Measurements from ENCODE around the gene SNX21. TPM values are rescaled to one million over a fixed set of nuclear protein-coding genes. Genes with fewer than 3 reads are reported as not detected.

SNX21 gene
- total RNA-seq, 1 experiment from 2014 or later, result 19.7 TPM

DNA sequence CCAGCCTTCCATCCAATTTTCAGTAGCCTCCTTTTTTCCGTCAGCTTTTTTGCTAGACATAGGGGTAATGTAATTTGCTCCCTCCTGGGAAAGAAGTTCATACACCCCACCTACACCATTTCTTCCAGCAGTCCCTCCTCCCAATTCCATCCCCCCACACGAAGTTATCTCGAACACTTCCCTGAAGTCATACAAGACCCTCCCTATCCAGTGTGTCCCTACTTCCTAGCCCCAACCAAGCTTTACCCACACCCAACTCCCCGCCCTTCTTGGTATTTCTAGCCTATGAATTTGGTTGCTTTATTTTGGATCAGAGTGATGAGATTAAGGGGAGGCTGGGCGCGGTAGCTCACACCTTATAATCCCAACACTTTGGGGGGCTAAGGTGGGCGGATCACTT lies 20.1 kb upstream of the SNX21 start:
- Histone ChIP-seq H3K36me3 (peaks cover 76% of the 10 kb centered on the region), H3K4me1 (replicated peaks) (peaks cover 46% of the 10 kb centered on the region), H3K27me3 (replicated peaks) (no peaks in the 10 kb centered on the region), H3K9me3 (replicated peaks) (no peaks in the 10 kb centered on the region), H3K27ac (no peak overlapping the region), H3K4me3 (peak overlapping the region; percentile 81)
- DNase-seq (ENCODE audit: low read depth in 1 of 2, low spot score in 2 of 2), result no peak

DNA sequence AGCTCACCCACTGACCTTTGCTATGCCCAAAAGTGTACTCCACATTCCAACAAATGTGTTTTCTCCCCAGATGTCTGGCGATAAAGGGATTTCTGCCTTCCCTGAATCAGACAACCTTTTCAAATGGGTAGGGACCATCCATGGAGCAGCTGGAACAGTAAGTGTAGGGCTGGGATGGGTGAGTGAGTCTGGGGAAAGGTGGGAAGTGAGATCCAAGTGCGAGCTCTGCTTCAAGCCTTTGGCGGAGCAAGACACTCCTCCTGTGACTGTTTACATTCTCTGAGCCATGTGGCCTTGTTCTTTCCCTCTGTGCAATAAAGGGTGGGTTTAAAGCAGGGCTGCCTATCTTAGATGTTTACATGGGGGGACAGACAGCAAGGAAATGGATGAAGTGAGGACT lies 19.3 kb upstream of the SNX21 start:
- Histone ChIP-seq H3K4me1 (replicated peaks) (peaks cover 46% of the 10 kb centered on the region), H3K27ac (no peak overlapping the region), H3K27me3 (replicated peaks) (no peaks in the 10 kb centered on the region), H3K36me3 (peaks cover 68% of the 10 kb centered on the region), H3K4me3 (no peak overlapping the region), H3K9me3 (replicated peaks) (no peaks in the 10 kb centered on the region)
- DNase-seq (ENCODE audit: low read depth in 1 of 2, low spot score in 2 of 2), result no peak

DNA sequence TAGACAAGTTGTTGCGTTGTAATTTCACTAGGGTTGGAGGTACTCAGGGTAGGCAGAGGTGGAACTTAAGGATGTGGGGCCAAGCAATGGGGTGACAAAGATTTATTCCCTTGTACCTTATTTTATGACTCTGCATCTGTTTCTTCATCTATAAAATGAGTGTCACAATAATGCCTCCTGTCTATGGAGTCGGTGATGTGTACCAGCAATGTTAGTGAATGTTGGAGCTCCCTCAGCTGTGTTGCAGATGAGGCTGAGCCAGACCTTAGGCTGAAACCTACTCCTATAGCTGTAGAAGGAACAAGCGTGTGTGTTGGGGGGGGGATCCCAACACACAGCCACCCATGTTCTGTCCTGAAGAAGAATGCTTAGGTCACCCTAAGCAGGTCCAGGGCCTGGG lies 16.6 kb upstream of the SNX21 start:
- peaks cover 46% of the 10 kb centered on the region for H3K4me1 ChIP-seq (replicated peaks)
- H3K27me3 ChIP-seq (replicated peaks), result no peaks in the 10 kb centered on the region
- peaks cover 48% of the 10 kb centered on the region for H3K36me3 ChIP-seq
- H3K9me3 ChIP-seq (replicated peaks), result no peaks in the 10 kb centered on the region
- no peak overlapping the region for H3K4me3 ChIP-seq
- DNase-seq (ENCODE audit: low read depth in 1 of 2, low spot score in 2 of 2), result peak in 1 of 2 experiments; percentile 32
- H3K27ac ChIP-seq, result no peak overlapping the region

DNA sequence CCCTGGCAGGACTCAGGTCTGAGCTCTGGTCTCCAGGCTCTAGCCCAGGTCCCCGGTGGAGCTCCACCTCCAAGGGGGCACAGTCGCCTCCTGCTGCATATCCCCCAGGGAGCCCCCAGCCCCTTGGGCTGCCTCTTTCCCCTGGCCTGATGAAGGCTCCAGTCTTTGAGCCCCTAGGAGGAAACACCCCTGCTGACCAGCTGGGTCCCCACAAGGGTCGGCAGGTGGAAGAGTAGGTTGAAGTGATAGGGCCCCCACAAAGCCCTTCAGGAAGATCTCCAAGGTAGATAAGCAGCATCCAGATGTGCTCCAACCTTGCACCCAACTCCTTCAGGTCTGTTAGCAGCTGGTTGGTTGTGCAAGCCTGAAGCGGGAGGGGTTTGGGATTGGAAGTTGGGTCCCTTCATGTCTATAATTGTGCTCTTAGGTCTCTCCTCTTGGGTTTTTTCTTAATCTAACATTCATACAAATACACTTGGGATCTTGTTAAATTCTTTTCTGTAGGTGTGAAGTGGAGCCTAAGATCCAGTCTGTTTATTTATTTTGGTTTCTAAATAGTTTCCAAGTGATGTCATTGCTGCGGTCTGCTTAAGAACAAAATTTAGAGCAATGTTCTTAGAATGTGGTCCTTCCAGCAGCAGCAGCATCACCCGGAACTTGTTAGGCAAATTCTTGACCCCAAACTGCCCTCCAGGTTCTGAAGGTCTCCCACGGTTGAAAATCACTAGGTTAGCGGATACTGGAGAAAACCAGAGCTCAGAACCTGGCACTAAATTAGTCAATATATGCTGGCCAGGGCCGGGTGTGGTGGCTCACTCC lies 16.0 kb upstream of the SNX21 start:
- peak; percentile 54 to 80 for DNase-seq (ENCODE audit: low read depth in 1 of 2, low spot score in 2 of 2)
- H3K27ac ChIP-seq, result no peak overlapping the region

DNA sequence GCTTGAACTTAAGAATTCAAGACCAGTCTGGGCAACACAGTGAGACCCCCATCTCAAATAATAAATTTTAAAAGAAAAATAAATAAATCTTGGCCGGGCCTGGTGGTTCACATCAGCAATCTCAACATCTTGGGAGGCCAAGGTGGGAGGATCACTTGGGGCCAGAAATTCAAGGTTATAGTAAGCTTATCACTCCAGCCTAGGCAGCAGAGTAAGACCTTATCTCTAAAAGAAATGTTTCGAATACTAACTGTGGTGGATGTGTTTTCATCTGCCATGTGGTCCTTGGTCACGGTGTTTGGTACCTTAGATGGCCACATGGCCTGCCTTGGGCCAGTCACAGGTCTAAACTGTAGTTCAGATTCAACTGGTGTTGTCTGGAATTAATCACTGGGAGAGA lies 15.4 kb upstream of the SNX21 start:
- no peak overlapping the region for H3K27ac ChIP-seq
- peaks cover 45% of the 10 kb centered on the region for H3K4me1 ChIP-seq (replicated peaks)

More for the DNA sequence above, 16.0 kb upstream of the SNX21 start:
- Histone ChIP-seq H3K27me3 (replicated peaks) (no peaks in the 10 kb centered on the region), H3K4me1 (replicated peaks) (peaks cover 48% of the 10 kb centered on the region), H3K4me3 (no peak overlapping the region), H3K9me3 (replicated peaks) (no peaks in the 10 kb centered on the region), H3K36me3 (peaks cover 47% of the 10 kb centered on the region)

DNA sequence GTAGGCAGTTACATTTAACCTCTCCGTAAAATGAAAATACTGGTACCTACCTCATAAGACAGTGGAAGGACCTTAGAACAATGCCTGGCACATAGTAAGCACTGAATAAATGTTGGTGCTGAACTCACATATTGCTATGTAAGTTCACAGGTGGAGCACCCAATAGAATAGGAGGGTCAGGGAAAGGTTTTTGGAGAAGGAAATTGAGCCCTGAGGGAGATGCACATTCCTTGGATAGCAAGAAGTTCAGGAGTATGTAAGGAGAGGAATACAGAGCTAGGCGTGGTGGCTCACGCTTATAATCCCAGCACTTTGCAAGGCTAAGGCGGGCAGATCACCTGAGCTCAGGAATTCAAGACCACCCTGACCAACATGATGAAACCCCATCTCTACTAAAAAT lies 14.1 kb upstream of the SNX21 start:
- peaks cover 31% of the 10 kb centered on the region for H3K36me3 ChIP-seq
- H3K9me3 ChIP-seq (replicated peaks), result no peaks in the 10 kb centered on the region
- no peak overlapping the region for H3K4me3 ChIP-seq
- peaks cover 37% of the 10 kb centered on the region for H3K4me1 ChIP-seq (replicated peaks)
- no peak for DNase-seq (ENCODE audit: low read depth in 1 of 2, low spot score in 2 of 2)
- H3K27me3 ChIP-seq (replicated peaks), result peaks cover 13% of the 10 kb centered on the region
- H3K27ac ChIP-seq, result no peak overlapping the region

More for the DNA sequence above, 15.4 kb upstream of the SNX21 start:
- Histone ChIP-seq H3K9me3 (replicated peaks) (no peaks in the 10 kb centered on the region), H3K27me3 (replicated peaks) (0 out of 2 replicates have a peak, but pooled peaks cover 3% of the 10 kb centered on the region), H3K36me3 (peaks cover 40% of the 10 kb centered on the region), H3K4me3 (no peak overlapping the region)
- no peak for DNase-seq (ENCODE audit: low read depth in 1 of 2, low spot score in 2 of 2)

DNA sequence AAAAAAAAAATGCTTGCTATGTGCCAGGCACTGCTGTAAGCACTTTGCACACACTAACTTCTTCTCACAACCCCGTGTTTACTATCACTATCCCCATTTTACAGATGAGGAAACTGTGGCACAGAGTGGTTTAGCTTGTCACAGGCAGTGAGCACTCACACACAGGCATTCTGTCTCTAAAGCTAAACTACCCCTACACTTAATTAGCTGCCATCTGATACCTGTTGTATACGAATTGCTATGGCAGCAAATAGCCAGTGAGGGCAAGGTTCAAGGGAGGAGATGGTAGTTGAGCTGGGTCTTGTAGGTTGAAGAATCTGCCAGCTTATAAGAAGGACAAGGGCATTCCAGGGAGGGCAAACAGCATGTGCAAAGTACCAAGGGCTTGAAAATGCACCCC lies 11.7 kb upstream of the SNX21 start:
- Histone ChIP-seq H3K27me3 (replicated peaks) (peaks cover 13% of the 10 kb centered on the region), H3K36me3 (peaks cover 7% of the 10 kb centered on the region), H3K4me3 (no peak overlapping the region), H3K4me1 (replicated peaks) (peaks cover 15% of the 10 kb centered on the region), H3K27ac (no peak overlapping the region), H3K9me3 (replicated peaks) (no peaks in the 10 kb centered on the region)
- DNase-seq (ENCODE audit: low read depth in 1 of 2, low spot score in 2 of 2), result no peak

DNA sequence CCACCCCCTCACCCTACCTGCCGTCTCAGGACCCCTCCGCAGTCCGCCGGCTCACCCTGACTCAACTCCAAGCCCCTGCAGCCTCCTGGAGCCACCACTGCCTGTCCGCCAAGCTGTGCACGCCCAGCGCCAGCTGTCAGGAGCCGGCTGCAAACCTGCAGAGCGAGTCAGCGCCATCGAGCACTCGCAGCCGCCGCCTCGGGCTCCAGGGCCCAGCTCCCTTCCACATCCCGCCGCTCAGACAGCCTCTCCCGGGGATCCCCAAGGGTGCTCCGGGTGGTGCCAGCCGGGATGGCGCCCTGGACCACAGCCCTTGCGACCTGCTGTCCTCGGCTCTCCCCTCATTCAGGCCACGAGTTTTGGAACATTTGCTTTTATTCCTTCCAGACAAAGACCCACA lies 10.7 kb upstream of the SNX21 start:
- peak in 1 of 2 experiments; percentile 54 for DNase-seq (ENCODE audit: low read depth in 1 of 2, low spot score in 2 of 2)
- H3K27me3 ChIP-seq (replicated peaks), result peaks cover 13% of the 10 kb centered on the region
- H3K4me3 ChIP-seq, result no peak overlapping the region
- H3K27ac ChIP-seq, result no peak overlapping the region
- no peaks in the 10 kb centered on the region for H3K9me3 ChIP-seq (replicated peaks)
- H3K36me3 ChIP-seq, result no peaks in the 10 kb centered on the region
- H3K4me1 ChIP-seq (replicated peaks), result peaks cover 6% of the 10 kb centered on the region

DNA sequence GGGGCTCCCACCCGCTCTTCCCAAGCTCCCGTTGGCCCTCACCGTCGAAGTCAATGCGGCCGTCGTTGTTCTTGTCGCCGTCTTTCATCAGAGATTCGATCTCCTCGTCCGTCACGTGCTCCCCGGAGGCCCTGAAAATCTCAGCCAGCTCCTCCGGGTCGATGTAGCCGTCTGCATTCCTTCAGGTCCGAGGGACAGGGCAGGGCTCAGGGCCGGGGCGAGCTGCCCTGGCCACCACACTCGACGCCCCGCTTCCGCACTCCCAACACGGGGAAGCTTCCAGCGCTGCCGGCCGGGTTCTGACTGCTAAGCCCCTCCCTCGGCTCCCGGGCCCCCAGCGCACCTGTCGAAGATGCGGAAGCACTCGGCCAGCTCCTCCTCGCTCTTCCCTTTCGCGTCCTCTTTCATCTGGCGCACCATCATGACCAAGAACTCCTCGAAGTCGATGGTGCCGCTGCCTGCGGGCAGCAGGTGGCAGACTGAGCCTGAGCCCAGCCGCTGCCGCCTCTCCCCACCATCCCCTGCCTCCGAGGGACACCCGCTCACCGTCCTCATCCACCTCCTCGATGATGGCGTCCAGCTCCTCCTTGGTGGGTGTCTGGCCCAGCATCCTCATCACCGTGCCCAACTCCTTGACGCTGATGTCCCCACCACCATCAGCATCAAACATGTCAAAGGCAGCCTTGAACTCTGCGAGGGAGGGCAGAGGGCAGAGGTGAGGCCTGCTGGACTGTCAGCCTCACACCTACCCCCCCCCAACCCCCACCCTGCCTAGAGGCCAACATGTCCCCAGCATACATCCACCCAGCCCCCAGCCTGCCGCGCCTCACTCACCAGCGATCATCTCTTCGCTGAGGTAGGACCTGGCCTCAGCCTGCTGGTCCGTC lies 9.4 kb upstream of the SNX21 start:
- no peak overlapping the region for H3K27ac ChIP-seq
- no peak for DNase-seq (ENCODE audit: low read depth in 1 of 2, low spot score in 2 of 2)
- H3K4me3 ChIP-seq, result no peak overlapping the region
- peaks cover 13% of the 10 kb centered on the region for H3K27me3 ChIP-seq (replicated peaks)
- no peaks in the 10 kb centered on the region for H3K36me3 ChIP-seq
- no peaks in the 10 kb centered on the region for H3K9me3 ChIP-seq (replicated peaks)
- H3K4me1 ChIP-seq (replicated peaks), result 0 out of 2 replicates have a peak, but pooled peaks cover 3% of the 10 kb centered on the region

DNA sequence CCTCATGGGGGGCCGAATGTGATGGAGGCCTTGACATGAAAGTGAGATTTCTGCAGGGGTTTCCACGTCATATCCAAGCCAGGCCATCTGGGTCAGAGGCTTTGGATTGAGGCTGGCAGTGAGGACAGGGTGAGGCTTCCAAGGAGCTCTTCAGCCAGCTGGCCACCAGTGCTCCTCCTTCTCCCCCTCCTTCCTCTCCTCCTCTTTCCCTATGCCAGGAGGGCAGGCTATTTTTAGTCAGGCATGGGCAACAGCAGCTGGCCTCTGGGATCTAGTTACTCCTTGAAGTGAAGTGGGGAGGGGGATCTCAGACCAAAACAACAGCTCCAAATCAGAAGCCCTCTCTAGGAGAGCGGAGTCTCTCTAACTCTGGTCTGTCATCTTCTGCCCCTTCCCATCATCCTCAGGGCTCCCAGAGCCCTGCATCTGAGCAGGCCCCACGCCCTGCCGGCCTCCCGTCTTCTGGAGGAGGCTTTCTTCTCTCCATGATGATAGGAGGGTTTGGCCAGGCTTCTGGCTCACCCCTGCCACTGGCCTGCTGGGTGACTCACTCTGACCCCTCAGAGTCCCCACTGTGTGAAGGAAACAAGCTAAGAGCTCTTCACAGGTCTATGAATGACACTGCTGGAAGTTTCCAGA lies 7.1 kb upstream of the SNX21 start:
- no peaks in the 10 kb centered on the region for H3K36me3 ChIP-seq
- 0 out of 2 replicates have a peak, but pooled peaks cover 3% of the 10 kb centered on the region for H3K4me1 ChIP-seq (replicated peaks)
- H3K27me3 ChIP-seq (replicated peaks), result peaks cover 13% of the 10 kb centered on the region
- no peak overlapping the region for H3K27ac ChIP-seq
- DNase-seq (ENCODE audit: low read depth in 1 of 2, low spot score in 2 of 2), result no peak
- no peak overlapping the region for H3K4me3 ChIP-seq
- H3K9me3 ChIP-seq (replicated peaks), result no peaks in the 10 kb centered on the region

DNA sequence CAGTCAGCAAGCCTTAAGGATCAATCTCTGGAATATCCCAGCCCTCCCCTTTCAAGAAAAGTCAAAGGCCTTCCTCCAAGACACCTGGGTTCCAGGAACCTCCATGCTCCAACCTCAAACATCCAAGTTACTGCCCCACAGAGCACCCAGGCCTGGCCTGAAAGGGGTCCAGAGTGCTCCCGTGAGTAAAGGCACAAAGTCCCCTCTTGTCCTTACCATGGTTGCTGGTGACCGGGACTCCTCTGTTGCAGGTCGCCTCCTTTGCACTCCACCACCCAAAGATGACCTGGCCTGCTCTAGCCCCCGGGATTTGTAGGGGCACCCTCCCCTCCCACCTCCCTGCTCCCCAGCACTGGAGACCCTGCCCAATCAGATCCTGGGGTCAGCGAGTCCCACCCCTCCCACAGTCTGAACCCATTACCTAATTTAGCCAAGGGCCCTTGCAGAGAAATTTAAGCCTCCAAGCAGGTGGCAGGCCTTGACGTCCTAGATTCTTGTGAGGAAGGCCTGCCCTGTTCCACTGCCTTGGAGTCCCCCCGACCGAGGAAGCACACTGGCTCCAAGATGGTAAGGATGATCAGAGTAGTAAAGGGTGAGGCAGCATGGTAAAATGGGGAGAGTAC lies 6.5 kb upstream of the SNX21 start, which contains the start of gene TNNC2:
Gene TNNC2 (minus strand): TSS at position 283 of the 623 bp plus-strand sequence. CDS start 64 bp downstream, at position 219.
- Histone ChIP-seq H3K27ac (no peak within 1 kb of the TSS), H3K9me3 (replicated peaks) (no peaks in the 10 kb centered on the region), H3K4me3 (no peak within 1 kb of the TSS), H3K27me3 (replicated peaks) (peaks cover 13% of the 10 kb centered on the region), H3K4me1 (replicated peaks) (0 out of 2 replicates have a peak, but pooled peaks cover 3% of the 10 kb centered on the region), H3K36me3 (no peaks in the 10 kb centered on the region)
- DNase-seq (ENCODE audit: low read depth in 1 of 2, low spot score in 2 of 2), result no peak

DNA sequence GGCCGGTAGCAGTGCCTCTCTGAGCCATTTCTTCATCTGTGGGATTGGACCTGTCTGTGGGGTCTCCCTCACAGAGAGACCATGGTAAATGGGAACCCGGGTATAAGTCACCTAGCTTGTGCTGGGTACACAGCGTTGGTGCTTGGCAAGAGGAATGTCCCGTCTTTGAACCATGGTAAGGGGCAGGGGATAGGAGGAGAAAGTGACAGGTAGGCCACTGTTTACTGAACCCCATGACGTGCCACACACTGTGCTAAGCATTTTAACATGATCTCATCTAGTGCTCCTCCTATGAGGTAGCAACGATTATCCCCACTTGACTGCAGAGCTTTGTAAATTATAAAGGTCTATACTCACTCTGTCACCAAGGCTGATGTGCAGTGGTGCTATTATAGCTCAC lies 5.9 kb upstream of the SNX21 start:
- H3K36me3 ChIP-seq, result no peaks in the 10 kb centered on the region
- no peak overlapping the region for H3K27ac ChIP-seq
- H3K4me3 ChIP-seq, result no peak overlapping the region
- peaks cover 13% of the 10 kb centered on the region for H3K27me3 ChIP-seq (replicated peaks)
- peaks cover under 1% of the 10 kb centered on the region; the same call in 1 of the 2 replicates for H3K4me1 ChIP-seq (replicated peaks)
- DNase-seq (ENCODE audit: low read depth in 1 of 2, low spot score in 2 of 2), result no peak
- H3K9me3 ChIP-seq (replicated peaks), result no peaks in the 10 kb centered on the region

DNA sequence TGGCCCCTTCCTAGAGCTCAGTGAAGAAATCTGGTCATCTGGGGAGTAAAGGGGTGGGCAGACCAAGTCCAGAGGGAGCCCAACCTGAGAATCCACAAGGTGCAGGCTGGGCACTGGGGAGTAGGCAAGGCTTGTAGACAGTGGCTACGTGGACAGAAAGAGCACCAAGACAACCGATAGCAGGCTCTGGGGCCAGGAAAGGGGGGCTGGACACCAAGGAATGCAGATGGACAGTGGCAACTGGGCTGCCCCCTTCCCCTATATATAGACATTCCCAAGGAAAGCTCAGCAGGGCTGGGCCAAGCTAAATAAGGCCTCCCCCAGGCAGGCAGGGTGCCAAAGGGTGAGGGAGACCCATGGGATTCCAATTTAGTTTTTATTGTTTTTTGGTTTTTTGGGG lies 5.0 kb upstream of the SNX21 start:
- H3K4me3 ChIP-seq, result no peak overlapping the region
- H3K4me1 ChIP-seq (replicated peaks), result peaks cover 7% of the 10 kb centered on the region
- peaks cover 6% of the 10 kb centered on the region; the same call in 1 of the 2 replicates for H3K27me3 ChIP-seq (replicated peaks)
- H3K27ac ChIP-seq, result no peak overlapping the region
- DNase-seq (ENCODE audit: low read depth in 1 of 2, low spot score in 2 of 2), result no peak
- no peaks in the 10 kb centered on the region for H3K36me3 ChIP-seq
- no peaks in the 10 kb centered on the region for H3K9me3 ChIP-seq (replicated peaks)

Data from SJSA1 (cell line).